ENCODE results near the gene ULK4. TPM values are rescaled to one million over a fixed set of nuclear protein-coding genes. Genes with fewer than 3 reads are reported as not detected.

ULK4 gene
- total RNA-seq, 1 donor from 2014 or later: 18.6 TPM

DNA sequence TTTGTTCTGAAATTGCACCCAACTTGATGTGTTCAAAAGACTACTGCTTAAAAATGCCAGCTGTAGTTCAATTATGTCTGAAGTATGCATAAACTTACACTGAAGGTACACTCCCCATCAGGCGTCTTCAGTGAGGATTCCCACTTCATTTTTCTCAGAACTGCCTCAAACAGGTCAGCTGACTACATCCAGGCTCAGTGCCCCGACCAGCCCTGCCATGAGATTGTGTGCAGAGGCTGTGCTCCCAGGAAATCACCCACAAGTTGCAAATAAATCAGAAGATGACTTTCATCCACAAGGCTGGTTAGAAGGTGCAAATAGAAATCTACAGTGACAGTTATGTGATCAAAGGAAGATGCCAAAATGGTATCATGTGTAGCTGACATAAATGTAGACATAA lies 711.1 kb downstream of the ULK4 start:
- Mint-ChIP-seq H3K27ac (no peak overlapping the region), H3K4me1 (peaks cover 2% of the 10 kb centered on the region), H3K36me3 (ENCODE audit: low read depth) (peaks cover under 1% of the 10 kb centered on the region), H3K27me3 (no peaks in the 10 kb centered on the region), H3K4me3 (no peak overlapping the region), H3K9me3 (peaks cover 2% of the 10 kb centered on the region)
- intact Hi-C loops (cut with micrococcal nuclease): no loop called here
- DNase-seq: no peak
- TF ChIP-seq, protein P1, sequence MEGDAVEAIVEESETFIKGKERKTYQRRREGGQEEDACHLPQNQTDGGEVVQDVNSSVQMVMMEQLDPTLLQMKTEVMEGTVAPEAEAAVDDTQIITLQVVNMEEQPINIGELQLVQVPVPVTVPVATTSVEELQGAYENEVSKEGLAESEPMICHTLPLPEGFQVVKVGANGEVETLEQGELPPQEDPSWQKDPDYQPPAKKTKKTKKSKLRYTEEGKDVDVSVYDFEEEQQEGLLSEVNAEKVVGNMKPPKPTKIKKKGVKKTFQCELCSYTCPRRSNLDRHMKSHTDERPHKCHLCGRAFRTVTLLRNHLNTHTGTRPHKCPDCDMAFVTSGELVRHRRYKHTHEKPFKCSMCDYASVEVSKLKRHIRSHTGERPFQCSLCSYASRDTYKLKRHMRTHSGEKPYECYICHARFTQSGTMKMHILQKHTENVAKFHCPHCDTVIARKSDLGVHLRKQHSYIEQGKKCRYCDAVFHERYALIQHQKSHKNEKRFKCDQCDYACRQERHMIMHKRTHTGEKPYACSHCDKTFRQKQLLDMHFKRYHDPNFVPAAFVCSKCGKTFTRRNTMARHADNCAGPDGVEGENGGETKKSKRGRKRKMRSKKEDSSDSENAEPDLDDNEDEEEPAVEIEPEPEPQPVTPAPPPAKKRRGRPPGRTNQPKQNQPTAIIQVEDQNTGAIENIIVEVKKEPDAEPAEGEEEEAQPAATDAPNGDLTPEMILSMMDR (IDR thresholded peaks at IDR 0.05): no peak
- ATAC-seq (ENCODE audit: low read depth): no peak
- POLR2A ChIA-PET: no interaction called here
- CTCF ChIA-PET: no interaction called here

DNA sequence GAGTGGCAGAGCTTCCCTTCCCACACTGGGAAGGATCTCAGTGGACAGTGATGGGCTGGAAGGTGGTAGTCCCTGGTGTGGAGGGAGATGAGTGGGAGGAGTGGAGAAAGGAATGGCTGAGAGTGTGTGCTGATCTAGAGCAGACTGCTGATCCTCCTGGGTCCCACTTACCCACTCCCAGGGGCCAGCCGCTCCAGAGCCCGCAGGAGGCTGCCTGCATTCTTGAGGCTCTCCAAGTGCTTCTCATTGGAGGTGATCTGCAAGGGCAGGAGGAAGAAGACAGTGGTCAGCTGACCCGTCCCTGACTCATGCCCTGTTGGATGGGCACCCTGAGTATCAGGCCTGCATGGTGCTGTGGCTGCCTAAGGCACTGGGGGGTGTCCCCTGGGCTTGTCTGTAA lies 712.6 kb downstream of the ULK4 start:
- intact Hi-C loops (cut with micrococcal nuclease): no loop called here
- Mint-ChIP-seq H3K9me3 (peaks cover 2% of the 10 kb centered on the region), H3K27ac (no peak overlapping the region), H3K4me3 (no peak overlapping the region), H3K27me3 (no peaks in the 10 kb centered on the region), H3K36me3 (ENCODE audit: low read depth) (peaks cover 8% of the 10 kb centered on the region), H3K4me1 (peaks cover 2% of the 10 kb centered on the region)
- ChIA-PET CTCF (no interaction called here), POLR2A (no interaction called here)
- TF ChIP-seq, protein P1 (IDR thresholded peaks at IDR 0.05): no peak
- no peak for DNase-seq
- ATAC-seq (ENCODE audit: low read depth): no peak

DNA sequence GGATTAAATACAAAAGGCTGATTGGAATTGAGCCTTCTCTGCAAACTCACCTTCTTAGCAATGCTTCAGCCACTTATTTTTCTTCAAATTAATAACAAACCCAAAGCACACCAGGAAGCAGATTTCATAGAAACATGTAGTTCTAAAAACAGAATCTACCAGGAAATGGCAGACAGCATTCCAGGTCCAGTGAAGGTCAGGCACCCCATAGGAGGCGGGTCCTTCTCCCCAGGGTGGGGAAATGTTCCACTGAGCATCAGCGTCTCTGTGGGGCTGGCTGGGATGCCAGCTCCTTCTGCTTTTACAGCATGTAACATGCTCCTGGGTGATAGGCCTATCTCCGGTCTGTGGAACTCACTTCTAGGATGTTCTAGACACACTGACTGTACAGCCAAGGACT lies 713.4 kb downstream of the ULK4 start:
- TF ChIP-seq, protein P1 (IDR thresholded peaks at IDR 0.05): no peak
- Mint-ChIP-seq H3K36me3 (ENCODE audit: low read depth) (peaks cover 8% of the 10 kb centered on the region), H3K27ac (no peak overlapping the region), H3K9me3 (no peaks in the 10 kb centered on the region), H3K4me1 (peaks cover 2% of the 10 kb centered on the region), H3K27me3 (no peaks in the 10 kb centered on the region), H3K4me3 (no peak overlapping the region)
- intact Hi-C loops (cut with micrococcal nuclease): no loop called here
- no peak for DNase-seq
- POLR2A ChIA-PET: no interaction called here
- CTCF ChIA-PET: no interaction called here
- no peak for ATAC-seq (ENCODE audit: low read depth)

DNA sequence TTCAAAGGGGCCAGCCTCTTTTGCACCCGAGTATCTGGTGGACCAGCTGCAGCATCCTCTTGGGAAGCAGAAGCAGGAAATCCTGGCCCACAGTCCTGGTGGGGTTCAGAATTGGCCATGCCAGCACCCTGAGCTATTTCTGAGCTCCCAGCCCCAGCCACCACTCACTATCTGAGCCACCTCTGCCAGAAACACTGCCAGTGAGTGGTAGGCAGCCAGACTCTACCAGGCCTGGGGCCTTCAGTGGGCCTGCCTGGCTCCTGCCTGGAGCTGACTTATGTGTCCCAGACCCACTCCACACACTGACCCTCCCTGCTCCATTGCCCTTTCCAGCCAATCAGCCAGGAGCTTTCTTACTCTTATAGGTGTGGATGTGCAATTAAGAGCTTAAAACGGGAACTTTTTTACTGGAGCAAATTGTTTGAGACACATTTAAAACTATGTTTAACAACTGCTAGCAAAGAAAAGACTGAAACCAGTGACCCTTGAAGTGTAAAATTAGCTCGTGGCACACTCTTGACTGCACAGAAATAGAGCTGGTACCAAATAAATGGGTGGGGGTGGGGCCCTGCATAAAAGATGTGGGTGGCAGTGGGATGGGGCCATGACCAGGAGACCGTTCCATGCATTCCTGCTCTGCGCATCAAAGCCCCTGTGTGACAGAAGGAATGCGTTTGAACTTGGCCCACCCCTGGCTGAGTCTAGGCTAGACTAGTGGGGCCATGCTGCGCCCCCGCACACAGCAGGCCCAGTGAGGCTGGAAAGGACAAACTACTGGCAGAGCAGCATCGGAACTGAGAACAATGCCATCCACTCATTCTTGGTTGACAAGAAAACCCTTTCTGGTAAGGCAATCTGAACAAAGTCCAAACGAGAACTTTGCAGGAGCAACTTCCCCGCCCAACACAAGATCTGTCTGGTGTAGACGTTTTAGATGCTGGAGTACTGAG lies 714.6 kb downstream of the ULK4 start:
- Mint-ChIP-seq H3K4me1 (peaks cover 2% of the 10 kb centered on the region), H3K27ac (no peak overlapping the region)
- POLR2A ChIA-PET: interaction anchor here (0.9 to 1.0 kb wide), 3 partner anchors 14 to 49 kb away, joined by 3 read pairs; partner anchors contain the start of gene CTNNB1

More for the DNA sequence above, 714.6 kb downstream of the ULK4 start:
- intact Hi-C loops (cut with micrococcal nuclease): no loop called here
- H3K27me3 Mint-ChIP-seq: no peaks in the 10 kb centered on the region
- CTCF ChIA-PET: no interaction called here
- no peak for DNase-seq
- no peak for ATAC-seq (ENCODE audit: low read depth)
- peaks cover 8% of the 10 kb centered on the region for H3K36me3 Mint-ChIP-seq (ENCODE audit: low read depth)
- TF ChIP-seq, protein P1 (IDR thresholded peaks at IDR 0.05): no peak
- no peaks in the 10 kb centered on the region for H3K9me3 Mint-ChIP-seq
- H3K4me3 Mint-ChIP-seq: no peak overlapping the region
